B cell (primary cell): ENCODE measurements around the gene RPSA. TPM values are rescaled to one million over a fixed set of nuclear protein-coding genes. Genes with fewer than 3 reads are reported as not detected.

ENCODE experiments used
- ATAC-seq: fragments of 200-7000 bp; cut with Tn5 transposase; one replicate; pipeline ENCODE4 v1.10.0; 2021; ENCODE audit warnings: low read depth, mild to moderate bottlenecking, moderate number of reproducible peaks, moderate library complexity
- CTCF ChIA-PET: fragments of 350-600 bp; sonication (Branson Sonifier 250); formaldehyde crosslinking; loops from one replicate; lab custom pipeline; 2021; ENCODE audit warnings: antibody characterized with exemption, inconsistent platforms; lab: Charles Lee
- POLR2A ChIA-PET: fragments of 350-600 bp; sonication (Branson Sonifier 250); formaldehyde crosslinking; loops from one replicate; lab custom pipeline; 2021; ENCODE audit warnings: antibody characterized with exemption; lab: Charles Lee
- DNase-seq: peaks from one replicate; pipeline ENCODE4 v3.0.0; 2013
- H2AFZ ChIP-seq: 2 replicates; pipeline ENCODE4 v1.6.1; 2012; ENCODE audit warnings: mild to moderate bottlenecking, low read depth, low read length; ENCODE audit not compliant: insufficient read depth, poor library complexity, severe bottlenecking
- H3K27ac ChIP-seq, 2 donors: 1 replicate in 1 of 2; 2 replicates in 1 of 2; pipeline ENCODE4 v1.5.1; 2012 to 2013; ENCODE audit warnings: low read length in 2 of 2, mild to moderate bottlenecking in 2 of 2, moderate library complexity in 1 of 2
- H3K27me3 ChIP-seq, 4 experiments: fragments of 200-600 bp in 1 of 4; sonication (generic) in 1 of 4; replicated peaks in 1 of 4; 1 replicate in 2 of 4; 2 replicates in 2 of 4; pipeline versions ENCODE4 v1.6.1 to v1.7.0; 2013 to 2016; ENCODE audit warnings: low read length in 3 of 4, mild to moderate bottlenecking in 2 of 4, mixed read lengths in 1 of 4, moderate library complexity in 1 of 4; ENCODE audit not compliant: insufficient read depth in 4 of 4, control insufficient read depth in 3 of 4; ENCODE audit errors: control extremely low read depth in 1 of 4
- H3K36me3 ChIP-seq, 2 experiments: replicated peaks in 1 of 2; 1 replicate in 1 of 2; 2 replicates in 1 of 2; pipeline versions ENCODE4 v1.6.1 to v1.7.1; 2013; ENCODE audit warnings: low read length in 1 of 2; ENCODE audit not compliant: insufficient read depth in 2 of 2, control insufficient read depth in 1 of 2; ENCODE audit errors: control extremely low read depth in 1 of 2, extremely low read depth in 1 of 2
- H3K4me1 ChIP-seq, 2 donors: fragments of 200-600 bp in 1 of 2; sonication (generic) in 1 of 2; 1 replicate in 1 of 2; 2 replicates in 1 of 2; pipeline versions ENCODE4 v1.5.1 to v1.6.1; 2013 to 2017; ENCODE audit warnings: low read length in 2 of 2; ENCODE audit not compliant: control insufficient read depth in 2 of 2, insufficient read depth in 2 of 2
- H3K4me2 ChIP-seq: replicated peaks from 2 replicates; pipeline ENCODE3; 2012; ENCODE audit warnings: mild to moderate bottlenecking, low read depth, low read length; ENCODE audit not compliant: poor library complexity, severe bottlenecking
- H3K4me3 ChIP-seq, 5 experiments: fragments of 200-600 bp in 1 of 5; sonication (generic) in 1 of 5; 1 replicate in 3 of 5; 2 replicates in 2 of 5; pipeline versions ENCODE4 v1.5.1 to v1.7.0; 2011 to 2016; ENCODE audit warnings: low read length in 4 of 5, mild to moderate bottlenecking in 4 of 5, low read depth in 2 of 5, control low read depth in 1 of 5, moderate library complexity in 1 of 5; ENCODE audit not compliant: insufficient read depth in 1 of 5; ENCODE audit errors: control extremely low read depth in 1 of 5, extremely low read depth in 1 of 5
- H3K79me2 ChIP-seq: fragments of 200-600 bp; sonication (generic); one replicate; pipeline ENCODE4 v1.6.0; 2016; ENCODE audit warnings: low read length; ENCODE audit not compliant: control insufficient read depth, insufficient read depth
- H3K9ac ChIP-seq: fragments of 200-600 bp; sonication (generic); 2 replicates; pipeline ENCODE4 v1.6.1; 2017; ENCODE audit warnings: mild to moderate bottlenecking, low read length, moderate library complexity
- H3K9me3 ChIP-seq, 3 donors: one replicate each; pipeline versions ENCODE4 v1.6.1 to v1.7.1; 2013; ENCODE audit warnings: low read length in 2 of 3; ENCODE audit not compliant: control insufficient read depth in 2 of 3, insufficient read depth in 1 of 3; ENCODE audit errors: control extremely low read depth in 1 of 3
- H4K20me1 ChIP-seq: 2 replicates; pipeline ENCODE4 v1.6.0; 2012; ENCODE audit warnings: mild to moderate bottlenecking, low read length; ENCODE audit not compliant: insufficient read depth, control insufficient read depth, poor library complexity, severe bottlenecking
- H3K27ac Mint-ChIP-seq: one replicate; pipeline ENCODE4 v1.8.0; 2021; ENCODE audit warnings: mixed read lengths
- H3K27me3 Mint-ChIP-seq: one replicate; pipeline ENCODE4 v1.8.0; 2021; ENCODE audit warnings: mixed read lengths
- H3K4me1 Mint-ChIP-seq: one replicate; pipeline ENCODE4 v1.8.0; 2021; ENCODE audit warnings: mixed read lengths
- H3K4me3 Mint-ChIP-seq: one replicate; pipeline ENCODE4 v1.8.0; 2021; ENCODE audit warnings: mixed read lengths
- H3K9me3 Mint-ChIP-seq: one replicate; pipeline ENCODE4 v1.8.0; 2022; ENCODE audit warnings: mixed read lengths; ENCODE audit not compliant: insufficient read depth
- CTCF ChIP-seq: fragments of 200-600 bp; IDR thresholded peaks from one replicate; pipeline ENCODE4 v1.8.0; 2022; ENCODE audit warnings: antibody characterized with exemption, mild to moderate bottlenecking
- EZH2 ChIP-seq: IDR thresholded peaks from 2 replicates; pipeline ENCODE4 v1.6.1; 2012; ENCODE audit warnings: borderline replicate concordance, low read depth, mild to moderate bottlenecking, moderate library complexity, low read length; ENCODE audit not compliant: insufficient read depth, poor library complexity, severe bottlenecking
- WGBS: methylation state at CpG from one replicate; pipeline ENCODE4 v1.1.5; 2013; ENCODE audit warnings: missing lambda C conversion rate; ENCODE audit not compliant: insufficient coverage; 5-methylcytosine and 5-hydroxymethylcytosine counted together
- intact Hi-C: fragments of 100-400 bp; cut with micrococcal nuclease; formaldehyde crosslinking; loops from one replicate; pipeline ENCODE4 v1.10.0; 2022
- polyA plus RNA-seq: library from polyadenylated mRNA; depleted of rRNA; stranded (reverse); fragments of >200 nt; gene quantifications from 2 replicates; pipeline ENCODE4 v1.2.3, GENCODE V29; 2012
- total RNA-seq, 2 donors: library from RNA; stranded (reverse); fragments of 120-200 nt in 1 of 2; gene quantifications; 1 replicate in 1 of 2; 2 replicates in 1 of 2; pipeline versions ENCODE4 v1.2.3 to v1.2.4, GENCODE V29; 2013 to 2022

Gene RPSA
- total and polyA plus RNA-seq, 2 donors (not counting 1 experiment from before 2014, with no cell fraction given): 1,460 to 2,522 TPM

GRCh38 chr3:39429466-39429865 is 22.9 kb downstream of the RPSA start:
- no peaks in the 10 kb centered on the region for H3K4me1 ChIP-seq
- ChIA-PET POLR2A (no interaction called here), CTCF (no interaction called here)
- DNase-seq (no peak), ATAC-seq (no peak)
- no peak overlapping the region for H3K4me2 ChIP-seq
- H3K27me3 Mint-ChIP-seq: peaks cover 17% of the 10 kb centered on the region
- H4K20me1 ChIP-seq: no peaks in the 10 kb centered on the region
- peaks cover 0 to 3% (median 0%) of the 10 kb centered on the region in 4 experiments for H3K27me3 ChIP-seq
- no peaks in the 10 kb centered on the region for H3K9me3 Mint-ChIP-seq
- H3K27ac Mint-ChIP-seq: no peak overlapping the region
- no peaks in the 10 kb centered on the region for H3K79me2 ChIP-seq
- intact Hi-C loops: no loop called here
- no peaks in the 10 kb centered on the region for H3K36me3 ChIP-seq
- no peaks in the 10 kb centered on the region for H3K9me3 ChIP-seq
- H3K9ac ChIP-seq: no peak overlapping the region
- TF ChIP-seq EZH2: no peak
- H3K4me3 Mint-ChIP-seq: no peak overlapping the region
- H3K4me3 ChIP-seq: no peak overlapping the region
- 84% methylated on average over 11 of the region's 11 CpGs for WGBS
- no peak overlapping the region for H3K27ac ChIP-seq
- H3K4me1 Mint-ChIP-seq: no peaks in the 10 kb centered on the region
- no peak overlapping the region for H2AFZ ChIP-seq

- ChIA-PET CTCF (no interaction called here), POLR2A (no interaction called here)
- 93% methylated on average over 4 of the region's 5 CpGs for WGBS
- Histone ChIP-seq H3K9ac (no peak overlapping the region), H4K20me1 (no peaks in the 10 kb centered on the region), H3K4me2 (no peak overlapping the region), H2AFZ (no peak overlapping the region), H3K4me3 (no peak overlapping the region), H3K36me3 (no peaks in the 10 kb centered on the region), H3K9me3 (no peaks in the 10 kb centered on the region), H3K27ac (no peak overlapping the region), H3K27me3 (peaks cover 0 to 3% (median 0%) of the 10 kb centered on the region in 4 experiments), H3K4me1 (no peaks in the 10 kb centered on the region), H3K79me2 (no peaks in the 10 kb centered on the region)
- Mint-ChIP-seq H3K9me3 (no peaks in the 10 kb centered on the region), H3K27me3 (peaks cover 17% of the 10 kb centered on the region), H3K27ac (no peak overlapping the region), H3K4me3 (no peak overlapping the region), H3K4me1 (no peaks in the 10 kb centered on the region)
- no peak for ATAC-seq
- TF ChIP-seq CTCF (no peak), EZH2 (no peak)
- intact Hi-C loops: no loop called here
- DNase-seq: no peak
Measured at GRCh38 chr3:39432342-39432741, 25.8 kb downstream of the RPSA start.
